Esophagus muscularis mucosa (tissue), 4 donors: ENCODE data around the gene SEC22A. TPM values are rescaled to one million over a fixed set of nuclear protein-coding genes. Genes with fewer than 3 reads are reported as not detected.

Experiments used
- DNase-seq: peaks from one replicate; pipeline ENCODE4 v3.0.0-alpha.2; 2017; ENCODE audit errors: extremely low spot score
- H3K27ac ChIP-seq, 4 donors: fragments of 200-600 bp; sonication (generic); replicated peaks in 1 of 4; 1 replicate in 3 of 4; 2 replicates in 1 of 4; pipeline ENCODE4 v1.5.1; 2016 to 2019; ENCODE audit warnings: mild to moderate bottlenecking in 1 of 4
- H3K27me3 ChIP-seq, 4 donors: fragments of 200-600 bp; sonication (generic); one replicate each; pipeline versions ENCODE4 v1.5.1 to v1.6.0; 2016 to 2019
- H3K36me3 ChIP-seq, 4 donors: fragments of 200-600 bp; sonication (generic); one replicate each; pipeline ENCODE4 v1.5.1; 2016 to 2019
- H3K4me1 ChIP-seq, 4 donors: fragments of 200-600 bp; sonication (generic); one replicate each; pipeline ENCODE4 v1.5.1; 2016 to 2019
- H3K4me3 ChIP-seq, 4 donors: fragments of 200-600 bp; sonication (generic); 1 replicate in 2 of 4; 2 replicates in 2 of 4; pipeline ENCODE4 v1.5.1; 2016 to 2019; ENCODE audit warnings: mild to moderate bottlenecking in 4 of 4, moderate library complexity in 1 of 4
- H3K9me3 ChIP-seq, 4 donors: fragments of 200-600 bp; sonication (generic); 1 replicate in 3 of 4; 2 replicates in 1 of 4; pipeline ENCODE4 v1.5.1; 2016 to 2019
- EP300 ChIP-seq: sonication (generic); formaldehyde crosslinking; IDR thresholded peaks from one replicate; pipeline ENCODE4 v1.6.1; 2017; ENCODE audit warnings: antibody characterized with exemption
- POLR2A ChIP-seq: fragments of 450-650 bp; IDR thresholded peaks from one replicate; pipeline ENCODE4 v1.6.1; 2017; ENCODE audit warnings: antibody characterized with exemption, moderate library complexity, mild to moderate bottlenecking, low read depth
- POLR2AphosphoS5 ChIP-seq, 2 donors: sonication (generic); formaldehyde crosslinking; IDR thresholded peaks; one replicate each; pipeline ENCODE4 v1.6.1; 2017; ENCODE audit warnings: antibody characterized with exemption in 2 of 2
- whole genome bisulfite sequencing: methylation state at CpG from one replicate; pipeline ENCODE4 v1.1.5; 2018; 5-methylcytosine and 5-hydroxymethylcytosine counted together
- intact Hi-C: fragments of 100-400 bp; cut with DNase I; formaldehyde crosslinking; loops from one replicate; pipeline ENCODE4 v1.15.1; 2023
- total RNA-seq, 4 donors: library from RNA; depleted of rRNA; stranded (reverse); fragments of >200 nt; gene quantifications; one replicate each; pipeline versions ENCODE4 v1.1.0 to v1.2.1, GENCODE V29; 2016
- TF ChIP-seq, protein P1 (sequence below), 3 experiments: fragments of 200-600 bp in 2 of 3; fragments of 450-650 bp in 1 of 3; sonication (generic) in 2 of 3; IDR thresholded peaks; one replicate each; pipeline ENCODE4 v1.5.1; 2017 to 2019; ENCODE audit warnings: antibody characterized with exemption in 3 of 3, mild to moderate bottlenecking in 2 of 3, moderate library complexity in 1 of 3

SEC22A gene
- total RNA-seq, 4 donors from 2014 or later, result 12.0 to 29.9 (median 20.0) TPM

DNA sequence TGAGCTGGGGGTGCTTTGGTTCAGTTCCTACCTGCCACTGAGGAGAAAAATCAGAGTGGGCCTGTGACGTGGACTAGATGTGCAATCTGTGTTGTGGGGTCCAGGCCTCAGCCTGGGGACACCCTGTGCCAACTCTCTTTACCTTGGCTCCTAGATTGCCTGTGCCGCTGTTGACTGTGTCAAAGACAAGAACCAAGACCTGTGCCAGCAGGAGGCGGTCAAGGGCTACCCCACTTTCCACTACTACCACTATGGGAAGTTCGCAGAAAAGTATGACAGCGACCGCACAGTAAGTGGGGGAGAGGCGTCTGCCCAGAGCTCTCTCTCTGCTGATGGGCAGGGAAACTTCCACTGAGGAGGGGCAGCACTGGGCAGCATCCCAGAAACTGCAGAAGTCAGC lies 40.6 kb upstream of the SEC22A start:
- 96% methylated on average over 3 of the region's 7 CpGs for WGBS
- Histone ChIP-seq H3K9me3 (no peaks in the 10 kb centered on the region), H3K27ac (no peak overlapping the region), H3K36me3 (peaks cover 23 to 84% (median 56%) of the 10 kb centered on the region in 4 donors), H3K4me1 (no peaks in the 10 kb centered on the region), H3K27me3 (no peaks in the 10 kb centered on the region), H3K4me3 (no peak overlapping the region)
- TF ChIP-seq POLR2A (no peak), EP300 (no peak), POLR2AphosphoS5 (IDR thresholded peaks at IDR 0.05) (no peak)
- TF ChIP-seq, protein P1, sequence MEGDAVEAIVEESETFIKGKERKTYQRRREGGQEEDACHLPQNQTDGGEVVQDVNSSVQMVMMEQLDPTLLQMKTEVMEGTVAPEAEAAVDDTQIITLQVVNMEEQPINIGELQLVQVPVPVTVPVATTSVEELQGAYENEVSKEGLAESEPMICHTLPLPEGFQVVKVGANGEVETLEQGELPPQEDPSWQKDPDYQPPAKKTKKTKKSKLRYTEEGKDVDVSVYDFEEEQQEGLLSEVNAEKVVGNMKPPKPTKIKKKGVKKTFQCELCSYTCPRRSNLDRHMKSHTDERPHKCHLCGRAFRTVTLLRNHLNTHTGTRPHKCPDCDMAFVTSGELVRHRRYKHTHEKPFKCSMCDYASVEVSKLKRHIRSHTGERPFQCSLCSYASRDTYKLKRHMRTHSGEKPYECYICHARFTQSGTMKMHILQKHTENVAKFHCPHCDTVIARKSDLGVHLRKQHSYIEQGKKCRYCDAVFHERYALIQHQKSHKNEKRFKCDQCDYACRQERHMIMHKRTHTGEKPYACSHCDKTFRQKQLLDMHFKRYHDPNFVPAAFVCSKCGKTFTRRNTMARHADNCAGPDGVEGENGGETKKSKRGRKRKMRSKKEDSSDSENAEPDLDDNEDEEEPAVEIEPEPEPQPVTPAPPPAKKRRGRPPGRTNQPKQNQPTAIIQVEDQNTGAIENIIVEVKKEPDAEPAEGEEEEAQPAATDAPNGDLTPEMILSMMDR (IDR thresholded peaks at IDR 0.05), result no peak
- intact Hi-C loops, result no loop called here
- peak; percentile 60 for DNase-seq

DNA sequence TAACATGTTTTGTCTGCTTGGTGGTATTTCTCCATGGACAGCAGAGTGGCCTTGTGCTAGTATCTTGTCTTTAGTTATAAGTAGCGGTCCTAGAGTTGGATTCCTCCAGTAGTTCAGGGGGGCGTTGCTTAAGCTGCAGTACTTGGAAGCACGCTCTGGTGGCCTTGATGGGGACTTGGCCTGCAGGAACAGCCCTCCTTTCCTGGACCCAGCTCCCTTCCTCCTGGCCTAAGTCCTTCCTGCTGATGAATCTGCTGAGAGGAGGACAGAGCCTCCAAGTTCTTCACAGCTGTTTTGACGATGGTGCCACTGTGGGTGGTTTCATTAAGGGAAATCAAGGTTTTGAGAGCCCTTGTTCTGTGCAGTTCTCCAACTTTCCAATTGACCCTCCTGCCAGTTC lies 38.6 kb upstream of the SEC22A start:
- 88% methylated on average over 4 of the region's 4 CpGs for WGBS
- intact Hi-C loops, result no loop called here
- no peak for TF ChIP-seq POLR2A
- TF ChIP-seq, protein P1 (IDR thresholded peaks at IDR 0.05), result no peak
- no peak for TF ChIP-seq EP300
- no peak for TF ChIP-seq POLR2AphosphoS5 (IDR thresholded peaks at IDR 0.05)
- no peak overlapping the region for H3K4me3 ChIP-seq
- peaks cover 0 to 5% (median 0%) of the 10 kb centered on the region in 4 donors for H3K9me3 ChIP-seq
- H3K27me3 ChIP-seq, result no peaks in the 10 kb centered on the region
- H3K4me1 ChIP-seq, result no peaks in the 10 kb centered on the region
- DNase-seq, result peak; percentile 80
- H3K36me3 ChIP-seq, result peaks cover 23 to 80% (median 45%) of the 10 kb centered on the region in 4 donors
- no peak overlapping the region for H3K27ac ChIP-seq

DNA sequence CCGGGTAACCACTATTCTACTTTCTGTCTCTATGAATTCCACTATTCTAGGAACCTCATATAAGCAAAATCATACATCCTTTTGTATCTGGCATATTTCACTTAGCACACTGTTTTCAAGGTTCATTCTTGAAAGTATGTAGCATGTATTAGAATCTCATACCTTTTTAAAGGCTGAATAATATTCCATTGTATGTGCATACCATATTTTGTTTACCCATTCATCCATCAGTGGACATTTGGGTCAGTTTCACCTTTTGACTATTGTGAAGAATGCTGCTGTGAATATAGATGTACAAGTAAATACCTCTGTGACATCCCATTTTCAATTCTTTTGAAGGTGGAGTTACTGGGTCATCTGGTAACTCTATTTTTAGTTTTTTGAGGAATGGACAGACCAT lies 36.6 kb upstream of the SEC22A start:
- Histone ChIP-seq H3K4me3 (no peak overlapping the region), H3K9me3 (peaks cover 0 to 5% (median 0%) of the 10 kb centered on the region in 4 donors), H3K36me3 (peaks cover 13 to 66% (median 38%) of the 10 kb centered on the region in 4 donors), H3K4me1 (peaks cover 0 to 7% (median 6%) of the 10 kb centered on the region in 4 donors), H3K27me3 (no peaks in the 10 kb centered on the region), H3K27ac (no peak overlapping the region)
- TF ChIP-seq, protein P1 (IDR thresholded peaks at IDR 0.05), result no peak
- no peak for TF ChIP-seq POLR2A
- TF ChIP-seq EP300, result no peak
- TF ChIP-seq POLR2AphosphoS5 (IDR thresholded peaks at IDR 0.05), result no peak
- DNase-seq, result no peak
- 97% methylated on average over 1 of the region's 1 CpG for WGBS
- intact Hi-C loops, result no loop called here

DNA sequence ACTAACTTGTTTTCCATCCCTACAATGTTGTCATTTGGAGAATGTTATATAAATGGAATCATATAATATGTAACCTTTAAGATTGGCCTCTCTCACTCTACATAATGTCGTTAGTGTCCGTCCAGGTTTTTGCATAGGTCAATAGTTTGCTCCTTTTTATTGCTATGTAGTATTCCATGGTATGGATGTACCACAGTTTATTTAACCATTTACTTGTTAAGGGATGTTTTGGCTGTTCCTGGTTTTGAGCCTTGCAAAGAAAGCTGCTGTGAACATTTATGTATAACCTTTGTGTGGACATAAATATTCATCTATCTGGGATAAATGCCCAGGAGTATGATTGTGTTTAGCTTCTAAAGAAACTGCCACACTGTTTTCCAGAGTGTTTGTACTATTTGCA lies 34.1 kb upstream of the SEC22A start:
- Histone ChIP-seq H3K27ac (no peak overlapping the region), H3K4me3 (no peak overlapping the region), H3K27me3 (no peaks in the 10 kb centered on the region), H3K9me3 (peaks cover 0 to 5% (median 0%) of the 10 kb centered on the region in 4 donors), H3K4me1 (peaks cover 0 to 7% (median 6%) of the 10 kb centered on the region in 4 donors), H3K36me3 (peaks cover 0 to 41% (median 17%) of the 10 kb centered on the region in 4 donors)
- TF ChIP-seq POLR2A (no peak), POLR2AphosphoS5 (IDR thresholded peaks at IDR 0.05) (no peak)
- intact Hi-C loops, result no loop called here
- WGBS, result 98% methylated on average over 2 of the region's 2 CpGs
- peak; percentile 21 for DNase-seq

DNA sequence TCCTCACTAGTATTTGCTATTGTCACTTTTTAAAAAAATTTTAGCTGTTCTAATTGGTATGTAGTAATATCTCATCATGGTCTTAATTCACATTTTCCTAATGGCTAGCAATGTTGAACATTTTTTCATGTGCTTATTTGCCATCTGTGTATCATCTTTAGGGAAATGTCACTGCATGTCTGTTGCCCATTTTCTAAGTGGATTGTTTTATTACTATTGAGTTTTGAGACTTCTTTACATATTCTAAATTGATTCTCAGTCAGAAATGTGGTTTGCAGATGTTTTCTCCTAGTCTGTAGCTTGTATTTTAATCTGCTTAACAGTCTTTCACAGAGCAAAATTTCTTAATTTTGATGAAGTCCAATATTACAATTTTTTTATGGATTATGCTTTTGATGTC lies 33.6 kb upstream of the SEC22A start:
- peaks cover 0 to 7% (median 6%) of the 10 kb centered on the region in 4 donors for H3K4me1 ChIP-seq
- intact Hi-C loops, result no loop called here
- no peak for DNase-seq
- peaks cover 0 to 5% (median 0%) of the 10 kb centered on the region in 4 donors for H3K9me3 ChIP-seq
- H3K4me3 ChIP-seq, result no peak overlapping the region
- no peak overlapping the region for H3K27ac ChIP-seq
- peaks cover 0 to 36% (median 16%) of the 10 kb centered on the region in 4 donors for H3K36me3 ChIP-seq
- no peaks in the 10 kb centered on the region for H3K27me3 ChIP-seq
- TF ChIP-seq POLR2A (no peak), POLR2AphosphoS5 (IDR thresholded peaks at IDR 0.05) (no peak), EP300 (no peak)
- TF ChIP-seq, protein P1 (IDR thresholded peaks at IDR 0.05), result no peak
